HG03342 (cell line): Measurements from ENCODE around the gene ERGIC3.

Experiments used
- ATAC-seq: cut with Tn5 transposase; IDR thresholded peaks from one replicate; pipeline ENCODE4 v1.9.1; 2021; ENCODE audit warnings: mild to moderate bottlenecking, moderate library complexity; ENCODE audit not compliant: unreplicated experiment

The ERGIC3 gene

GRCh38 chr20:35541783-35542662 is at the start of gene ERGIC3:
ERGIC3 (plus strand) TSS chr20:35542078; CDS start chr20:35542098, 20 bp downstream.
- peak; percentile 94 for ATAC-seq

GRCh38 chr20:35492352-35492751 is 49.5 kb upstream of the ERGIC3 start:
- no peak for ATAC-seq

- no peak for ATAC-seq
These were observed 45.4 kb upstream of the ERGIC3 start for GRCh38 chr20:35496481-35496880.

- ATAC-seq, result no peak
These were observed 44.6 kb upstream of the ERGIC3 start for GRCh38 chr20:35497320-35497719.

GRCh38 chr20:35497780-35498189 is 44.1 kb upstream of the ERGIC3 start:
- ATAC-seq, result no peak

GRCh38 chr20:35499271-35499670 is 42.6 kb upstream of the ERGIC3 start:
- ATAC-seq, result no peak

- peak; percentile 69 for ATAC-seq
These were observed 39.5 kb upstream of the ERGIC3 start for GRCh38 chr20:35502352-35502751.

- ATAC-seq, result no peak
These were observed 38.6 kb upstream of the ERGIC3 start for GRCh38 chr20:35503281-35503680.

GRCh38 chr20:35503841-35504561 is 37.9 kb upstream of the ERGIC3 start:
- no peak for ATAC-seq

GRCh38 chr20:35504751-35505150 is 37.1 kb upstream of the ERGIC3 start:
- no peak for ATAC-seq

GRCh38 chr20:35506179-35506578 is 35.7 kb upstream of the ERGIC3 start:
- no peak for ATAC-seq

- ATAC-seq, result no peak
These were observed 34.8 kb upstream of the ERGIC3 start for GRCh38 chr20:35506872-35507638.

- no peak for ATAC-seq
These were observed 33.2 kb upstream of the ERGIC3 start for GRCh38 chr20:35508493-35509218.

- ATAC-seq, result no peak
These were observed 30.7 kb upstream of the ERGIC3 start for GRCh38 chr20:35510951-35511735.

GRCh38 chr20:35511814-35512420 is 30.0 kb upstream of the ERGIC3 start:
- ATAC-seq, result no peak

GRCh38 chr20:35514371-35514932 is 27.4 kb upstream of the ERGIC3 start:
- ATAC-seq, result no peak

- ATAC-seq, result no peak
These were observed 26.5 kb upstream of the ERGIC3 start for GRCh38 chr20:35515341-35515740.

GRCh38 chr20:35515949-35516645 is 25.8 kb upstream of the ERGIC3 start:
- no peak for ATAC-seq
